C4-2B (cell line): Measurements from ENCODE around the gene CALY.

Source experiments
- ZFX ChIP-seq: fragments of 450-650 bp; IDR thresholded peaks from 2 replicates; pipeline ENCODE4 v1.6.1; 2017
- TF ChIP-seq, protein P1 (sequence below): fragments of 450-650 bp; conservative IDR thresholded peaks from 2 replicates; pipeline ENCODE4 v1.5.1; 2017; ENCODE audit warnings: mild to moderate bottlenecking

DNA sequence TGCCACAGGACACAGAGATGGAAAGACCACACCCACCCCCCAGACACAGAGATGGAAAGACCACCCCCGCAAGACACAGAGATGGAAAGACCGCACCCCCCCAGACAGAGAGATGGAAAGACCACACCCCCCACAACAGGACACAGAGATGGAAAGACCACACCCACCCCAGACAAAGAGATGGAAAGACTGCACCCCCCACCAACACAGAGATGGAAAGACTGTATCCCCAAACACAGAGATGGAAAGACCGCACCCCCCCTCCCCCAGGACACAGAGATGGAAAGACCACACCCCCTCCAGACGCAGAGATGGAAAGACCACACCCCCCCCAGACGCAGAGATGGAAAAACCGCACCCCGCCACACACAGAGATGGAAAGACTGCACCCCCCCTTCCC lies 20.0 kb downstream of the CALY start:
- TF ChIP-seq, protein P1, sequence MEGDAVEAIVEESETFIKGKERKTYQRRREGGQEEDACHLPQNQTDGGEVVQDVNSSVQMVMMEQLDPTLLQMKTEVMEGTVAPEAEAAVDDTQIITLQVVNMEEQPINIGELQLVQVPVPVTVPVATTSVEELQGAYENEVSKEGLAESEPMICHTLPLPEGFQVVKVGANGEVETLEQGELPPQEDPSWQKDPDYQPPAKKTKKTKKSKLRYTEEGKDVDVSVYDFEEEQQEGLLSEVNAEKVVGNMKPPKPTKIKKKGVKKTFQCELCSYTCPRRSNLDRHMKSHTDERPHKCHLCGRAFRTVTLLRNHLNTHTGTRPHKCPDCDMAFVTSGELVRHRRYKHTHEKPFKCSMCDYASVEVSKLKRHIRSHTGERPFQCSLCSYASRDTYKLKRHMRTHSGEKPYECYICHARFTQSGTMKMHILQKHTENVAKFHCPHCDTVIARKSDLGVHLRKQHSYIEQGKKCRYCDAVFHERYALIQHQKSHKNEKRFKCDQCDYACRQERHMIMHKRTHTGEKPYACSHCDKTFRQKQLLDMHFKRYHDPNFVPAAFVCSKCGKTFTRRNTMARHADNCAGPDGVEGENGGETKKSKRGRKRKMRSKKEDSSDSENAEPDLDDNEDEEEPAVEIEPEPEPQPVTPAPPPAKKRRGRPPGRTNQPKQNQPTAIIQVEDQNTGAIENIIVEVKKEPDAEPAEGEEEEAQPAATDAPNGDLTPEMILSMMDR, result no peak
- TF ChIP-seq ZFX, result no peak
